Uterus (tissue), 4 donors: ENCODE results near the gene HDAC4. TPM values are rescaled to one million over a fixed set of nuclear protein-coding genes. Genes with fewer than 3 reads are reported as not detected.

Experiments used
- DNase-seq, 2 donors: peaks; one replicate each; pipeline ENCODE4 v3.0.0-alpha.2; 2019 to 2020
- H3K27ac ChIP-seq, 2 donors: fragments of 200-600 bp; sonication (generic); 1 replicate in 1 of 2; 2 replicates in 1 of 2; pipeline ENCODE4 v1.5.1; 2016 to 2018
- H3K27me3 ChIP-seq, 2 donors: fragments of 200-600 bp; sonication (generic); one replicate each; pipeline ENCODE4 v1.5.1; 2018 to 2019; ENCODE audit warnings: control low read depth in 1 of 2
- H3K36me3 ChIP-seq, 2 donors: fragments of 200-600 bp; sonication (generic); one replicate each; pipeline ENCODE4 v1.5.1; 2019; ENCODE audit warnings: control low read depth in 1 of 2
- H3K4me1 ChIP-seq, 2 donors: fragments of 200-600 bp; sonication (generic); one replicate each; pipeline ENCODE4 v1.5.1; 2018 to 2019; ENCODE audit warnings: control low read depth in 1 of 2
- H3K4me3 ChIP-seq, 2 donors: fragments of 200-600 bp; sonication (generic); 1 replicate in 1 of 2; 2 replicates in 1 of 2; pipeline ENCODE4 v1.5.1; 2018 to 2019; ENCODE audit warnings: mild to moderate bottlenecking in 1 of 2
- H3K9me3 ChIP-seq, 2 donors: fragments of 200-600 bp; sonication (generic); one replicate each; pipeline ENCODE4 v1.5.1; 2019; ENCODE audit warnings: control low read depth in 1 of 2
- CTCF ChIP-seq, 4 experiments: fragments of 200-600 bp in 2 of 4; fragments of 450-650 bp in 2 of 4; sonication (generic) in 2 of 4; IDR thresholded peaks; one replicate each; pipeline ENCODE4 v1.5.1; 2016 to 2019; ENCODE audit warnings: antibody characterized with exemption in 4 of 4, mild to moderate bottlenecking in 2 of 4, moderate library complexity in 1 of 4
- POLR2A ChIP-seq, 2 donors: fragments of 450-650 bp; IDR thresholded peaks; one replicate each; pipeline ENCODE4 v1.6.1; 2016; ENCODE audit warnings: antibody characterized with exemption in 2 of 2, mild to moderate bottlenecking in 1 of 2, moderate library complexity in 1 of 2
- intact Hi-C: fragments of 100-400 bp; cut with DNase I; formaldehyde crosslinking; loops from one replicate; pipeline ENCODE4 v1.15.1; 2023; ENCODE audit warnings: low total_unique reads
- total RNA-seq, 4 donors: library from RNA; depleted of rRNA in 3 of 4; stranded (reverse); fragments of >200 nt in 3 of 4; gene quantifications; one replicate each; pipeline versions ENCODE4 v1.1.0 to v1.2.4, GENCODE V29; 2014 to 2023
- donor health status: DM: yes; HTN: yes; CAD: no.

HDAC4 gene
- total RNA-seq, 4 donors from 2014 or later, result 42.1 to 91.5 (median 73.4) TPM

- no peaks in the 10 kb centered on the region for H3K27me3 ChIP-seq
- no peak overlapping the region for H3K4me3 ChIP-seq
- no peak overlapping the region for H3K27ac ChIP-seq
- intact Hi-C loops, result no loop called here
- H3K36me3 ChIP-seq, result no peaks in the 10 kb centered on the region
- no peak for DNase-seq
- TF ChIP-seq CTCF (IDR thresholded peaks at IDR 0.05) (no peak), POLR2A (IDR thresholded peaks at IDR 0.05) (no peak)
- H3K9me3 ChIP-seq, result no peaks in the 10 kb centered on the region
- no peaks in the 10 kb centered on the region for H3K4me1 ChIP-seq
Measured at GRCh38 chr2:239105234-239105633, 295.6 kb downstream of the HDAC4 start.

- TF ChIP-seq CTCF (IDR thresholded peaks at IDR 0.05), result no peak
- no peaks in the 10 kb centered on the region for H3K27me3 ChIP-seq
- no peak for DNase-seq
- intact Hi-C loops, result no loop called here
- H3K4me3 ChIP-seq, result no peak overlapping the region
- no peaks in the 10 kb centered on the region for H3K9me3 ChIP-seq
- no peaks in the 10 kb centered on the region for H3K4me1 ChIP-seq
- no peak overlapping the region for H3K27ac ChIP-seq
- no peaks in the 10 kb centered on the region for H3K36me3 ChIP-seq
Measured at GRCh38 chr2:239104800-239105199, 296.0 kb downstream of the HDAC4 start.

DNA sequence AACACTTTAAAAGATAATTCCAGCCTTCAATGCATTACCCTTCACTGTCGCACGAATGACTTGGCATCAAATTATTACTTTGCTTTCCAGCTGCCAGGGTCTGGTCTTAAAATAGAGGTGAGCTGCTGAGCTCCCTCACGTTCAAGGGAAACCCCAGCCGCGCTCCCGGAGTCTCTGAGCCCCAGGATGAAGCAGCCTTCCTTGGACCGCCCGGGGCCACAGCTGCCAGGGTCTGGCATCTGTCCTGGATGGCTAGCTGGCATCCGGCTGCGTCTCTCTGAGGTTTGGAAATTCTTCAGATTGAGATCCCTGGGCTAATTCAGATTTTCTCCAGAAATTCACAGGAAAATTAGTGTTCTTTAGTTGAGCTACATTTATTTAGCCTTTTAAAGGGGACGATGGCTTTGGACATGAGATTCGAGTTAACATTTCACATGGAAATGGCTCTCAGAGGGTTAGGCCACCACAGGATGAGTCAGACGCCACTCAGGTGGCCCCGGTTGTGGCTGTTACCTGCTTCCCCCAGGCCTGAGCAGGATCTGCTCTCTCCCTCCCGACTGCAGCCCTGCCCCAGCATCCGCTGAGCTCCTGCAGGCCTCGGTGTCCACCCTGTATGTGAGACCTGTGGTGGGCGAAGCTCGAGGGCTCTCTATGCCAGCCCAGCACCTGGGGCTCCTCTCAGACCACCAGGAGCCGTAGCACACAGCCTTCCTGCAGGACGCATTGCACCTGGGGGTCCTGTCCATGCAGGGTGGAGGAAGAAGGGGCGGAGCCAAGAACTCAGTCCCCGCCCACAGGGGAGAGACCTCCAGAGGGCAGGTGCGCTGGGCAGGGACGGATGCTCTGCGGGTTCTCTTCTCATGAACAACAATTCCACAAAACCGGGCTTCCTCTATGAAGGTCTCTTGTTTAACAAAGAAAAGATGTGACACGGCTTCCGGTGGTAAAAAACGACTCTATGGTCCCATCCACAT is 297.4 kb downstream of the HDAC4 start:
- Histone ChIP-seq H3K4me1 (no peaks in the 10 kb centered on the region), H3K27ac (no peak overlapping the region), H3K36me3 (no peaks in the 10 kb centered on the region), H3K27me3 (no peaks in the 10 kb centered on the region), H3K4me3 (no peak overlapping the region), H3K9me3 (no peaks in the 10 kb centered on the region)
- no peak for TF ChIP-seq POLR2A (IDR thresholded peaks at IDR 0.05)
- intact Hi-C loops, result no loop called here
- DNase-seq, result no peak

DNA sequence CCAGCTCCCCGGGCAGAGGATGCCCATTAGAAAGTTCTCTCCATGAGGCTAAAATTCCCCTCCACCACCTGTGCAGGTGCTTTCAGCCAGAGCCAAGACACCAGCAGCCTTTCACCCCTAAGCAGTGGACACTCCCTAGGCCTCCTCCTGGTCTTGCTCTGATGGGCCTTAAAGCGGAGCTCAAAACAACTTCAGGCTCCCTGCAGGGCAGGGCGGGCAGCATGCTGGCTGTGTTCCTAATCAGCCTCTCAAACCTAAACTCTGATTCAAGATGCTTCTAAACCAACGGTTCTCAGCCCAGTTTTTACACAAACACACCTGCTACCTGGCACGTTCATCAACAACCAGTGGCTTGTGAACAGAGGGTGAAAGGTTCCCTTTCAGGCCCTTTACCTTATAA is 298.6 kb downstream of the HDAC4 start:
- intact Hi-C loops, result no loop called here
- no peak for DNase-seq
- TF ChIP-seq CTCF (IDR thresholded peaks at IDR 0.05) (no peak), POLR2A (IDR thresholded peaks at IDR 0.05) (no peak)
- Histone ChIP-seq H3K36me3 (no peaks in the 10 kb centered on the region), H3K27me3 (no peaks in the 10 kb centered on the region), H3K4me1 (no peaks in the 10 kb centered on the region), H3K9me3 (no peaks in the 10 kb centered on the region), H3K4me3 (no peak overlapping the region), H3K27ac (no peak overlapping the region)

GRCh38 chr2:239101807-239102206 is 299.0 kb downstream of the HDAC4 start:
- Histone ChIP-seq H3K27ac (no peak overlapping the region), H3K36me3 (no peaks in the 10 kb centered on the region), H3K9me3 (no peaks in the 10 kb centered on the region), H3K4me1 (no peaks in the 10 kb centered on the region), H3K27me3 (no peaks in the 10 kb centered on the region), H3K4me3 (no peak overlapping the region)
- no peak for DNase-seq
- TF ChIP-seq POLR2A (IDR thresholded peaks at IDR 0.05) (no peak), CTCF (IDR thresholded peaks at IDR 0.05) (no peak)
- intact Hi-C loops, result no loop called here
